CD4-positive, alpha-beta T cell treated with Interleukin-12 subunit alpha and Interleukin-12 subunit beta, for 1 hour (primary cell): ENCODE results near the gene RAP1GAP2.
A peak's percentile ranks its signal among the peaks of the same experiment; 100 is the strongest.
"Not testable (repeated sequence)": the region's sequence is repeated elsewhere in the genome, so short reads cannot be mapped to it uniquely, and the experiment has no call there.

Experiments used
- DNase-seq: peaks from one replicate; pipeline ENCODE4 v3.0.0-alpha.2; 2020

RAP1GAP2 gene

GRCh38 chr17:2978991-2979390 is 182.8 kb downstream of the RAP1GAP2 start:
- no peak for DNase-seq

GRCh38 chr17:2980211-2980903 is 184.1 kb downstream of the RAP1GAP2 start:
- DNase-seq, result no peak

GRCh38 chr17:2980904-2981246 is 184.6 kb downstream of the RAP1GAP2 start:
- no peak for DNase-seq

- DNase-seq, result no peak
Observed at GRCh38 chr17:2981325-2981724, 185.1 kb downstream of the RAP1GAP2 start.

GRCh38 chr17:2982854-2983253 is 186.6 kb downstream of the RAP1GAP2 start:
- no peak for DNase-seq

GRCh38 chr17:2983255-2983654 is 187.0 kb downstream of the RAP1GAP2 start:
- no peak for DNase-seq

- DNase-seq, result no peak
Observed at GRCh38 chr17:2985318-2985717, 189.1 kb downstream of the RAP1GAP2 start.

- no peak for DNase-seq
Observed at GRCh38 chr17:2986925-2987324, 190.7 kb downstream of the RAP1GAP2 start.

GRCh38 chr17:2989396-2989795 is 193.2 kb downstream of the RAP1GAP2 start:
- not testable (repeated sequence) for DNase-seq

- no peak for DNase-seq
Observed at GRCh38 chr17:2989855-2990254, 193.6 kb downstream of the RAP1GAP2 start.

- DNase-seq, result no peak
Observed at GRCh38 chr17:2990396-2990795, 194.2 kb downstream of the RAP1GAP2 start.

- DNase-seq, result not testable (repeated sequence)
Observed at GRCh38 chr17:2991396-2992180, 195.3 kb downstream of the RAP1GAP2 start.

GRCh38 chr17:2994441-2994840 is 198.2 kb downstream of the RAP1GAP2 start:
- DNase-seq, result no peak

- no peak for DNase-seq
Observed at GRCh38 chr17:2995377-2995776, 199.1 kb downstream of the RAP1GAP2 start.

GRCh38 chr17:2995886-2996809 is 199.9 kb downstream of the RAP1GAP2 start:
- no peak for DNase-seq

- no peak for DNase-seq
Observed at GRCh38 chr17:2996810-2997670, 200.8 kb downstream of the RAP1GAP2 start.

- not testable (repeated sequence) for DNase-seq
Observed at GRCh38 chr17:2998469-2998901, 202.2 kb downstream of the RAP1GAP2 start.

- DNase-seq, result peak; percentile 7
Observed at GRCh38 chr17:3002538-3003295, 206.5 kb downstream of the RAP1GAP2 start.

- DNase-seq, result peak; percentile 6
Observed at GRCh38 chr17:3003296-3004149, 207.3 kb downstream of the RAP1GAP2 start.

GRCh38 chr17:3004150-3004801 is 208.0 kb downstream of the RAP1GAP2 start:
- DNase-seq, result peak; percentile 55
